GM21717 (cell line): ENCODE measurements around the gene BMPR2.
"Not testable (repeated sequence)": the region's sequence is repeated elsewhere in the genome, so short reads cannot be mapped to it uniquely, and the experiment has no call there.

Source experiments
- ATAC-seq: cut with Tn5 transposase; IDR thresholded peaks from one replicate; pipeline ENCODE4 v1.9.1; 2021; ENCODE audit warnings: mild to moderate bottlenecking, moderate library complexity; ENCODE audit not compliant: unreplicated experiment

The BMPR2 gene

GRCh38 chr2:202514732-202515131 is 138.6 kb downstream of the BMPR2 start:
- ATAC-seq: no peak

- no peak for ATAC-seq
Observed at GRCh38 chr2:202519453-202519852, 143.3 kb downstream of the BMPR2 start.

GRCh38 chr2:202521470-202521869 is 145.3 kb downstream of the BMPR2 start:
- ATAC-seq: no peak

- ATAC-seq: no peak
Observed at GRCh38 chr2:202529389-202529788, 153.3 kb downstream of the BMPR2 start.

GRCh38 chr2:202530038-202530437 is 153.9 kb downstream of the BMPR2 start:
- ATAC-seq: no peak

GRCh38 chr2:202535290-202535689 is 159.2 kb downstream of the BMPR2 start:
- ATAC-seq: not testable (repeated sequence)

GRCh38 chr2:202541137-202541536 is 165.0 kb downstream of the BMPR2 start:
- no peak for ATAC-seq

GRCh38 chr2:202542142-202542541 is 166.0 kb downstream of the BMPR2 start:
- ATAC-seq: no peak

GRCh38 chr2:202545523-202545922 is 169.4 kb downstream of the BMPR2 start:
- no peak for ATAC-seq

GRCh38 chr2:202545931-202546330 is 169.8 kb downstream of the BMPR2 start:
- no peak for ATAC-seq

GRCh38 chr2:202546499-202547141 is 170.5 kb downstream of the BMPR2 start:
- not testable (repeated sequence) for ATAC-seq

GRCh38 chr2:202548240-202548639 is 172.1 kb downstream of the BMPR2 start:
- no peak for ATAC-seq

GRCh38 chr2:202551000-202551399 is 174.9 kb downstream of the BMPR2 start:
- not testable (repeated sequence) for ATAC-seq

GRCh38 chr2:202555356-202555755 is 179.2 kb downstream of the BMPR2 start:
- ATAC-seq: no peak

GRCh38 chr2:202560200-202560599 is 184.1 kb downstream of the BMPR2 start:
- ATAC-seq: no peak

- ATAC-seq: no peak
Observed at GRCh38 chr2:202564226-202564625, 188.1 kb downstream of the BMPR2 start.

GRCh38 chr2:202566286-202566685 is 190.2 kb downstream of the BMPR2 start:
- no peak for ATAC-seq

- ATAC-seq: no peak
Observed at GRCh38 chr2:202574541-202574940, 198.4 kb downstream of the BMPR2 start.

- not testable (repeated sequence) for ATAC-seq
Observed at GRCh38 chr2:202575194-202575593, 199.1 kb downstream of the BMPR2 start.

GRCh38 chr2:202577250-202578183 is 201.4 kb downstream of the BMPR2 start:
- no peak for ATAC-seq

- not testable (repeated sequence) for ATAC-seq
Observed at GRCh38 chr2:202582846-202583245, 206.7 kb downstream of the BMPR2 start.

- ATAC-seq: no peak
Observed at GRCh38 chr2:202583709-202584219, 207.6 kb downstream of the BMPR2 start.
